ENCODE measurements around the gene CEBPE.

- TF ChIP-seq CTCF (IDR thresholded peaks at IDR 0.05): no peak
- TF ChIP-seq POLR2A (IDR thresholded peaks at IDR 0.05): no peak
These were observed 45.9 kb upstream of the CEBPE start for GRCh38 chr14:23164949-23165348.

Measured in right lobe of liver (tissue), 4 donors.